Endothelial cell of umbilical vein (primary cell): ENCODE data around the gene DLEC1. TPM values are rescaled to one million over a fixed set of nuclear protein-coding genes. Genes with fewer than 3 reads are reported as not detected.

Source experiments
- BruUV-seq: library from RNA; stranded (reverse); fragments of 400-500 nt; replicated peaks from 2 replicates; lab custom pipeline; 2021; lab: Mats Ljungman, UMichigan
- CTCF ChIA-PET: fragments of 300-600, 350-600 bp; sonication (Branson Sonifier 250); formaldehyde crosslinking; loops from one replicate; lab custom pipeline; 2021; ENCODE audit warnings: antibody characterized with exemption, inconsistent platforms; lab: Charles Lee
- POLR2A ChIA-PET: fragments of 300-600, 350-600 bp; sonication (Branson Sonifier 250); formaldehyde crosslinking; loops from one replicate; lab custom pipeline; 2021; ENCODE audit warnings: antibody characterized with exemption, inconsistent platforms; lab: Charles Lee
- DNase-seq: peaks from one replicate; pipeline ENCODE4 v3.0.0-alpha.2; 2011; ENCODE audit warnings: low read depth, low spot score
- FAIRE-seq: peaks from 2 replicates; lab custom pipeline; 2011; peaks lifted over from hg19 to GRCh38; lab: Jason Lieb, UNC
- H2AFZ ChIP-seq: 2 replicates; pipeline ENCODE4 v1.6.0; 2012; ENCODE audit warnings: low read depth, low read length, control low read depth, inconsistent platforms
- H3K27ac ChIP-seq: 2 replicates; pipeline ENCODE4 v1.5.1; 2011; ENCODE audit warnings: low read depth, mild to moderate bottlenecking, control low read depth, low read length, moderate library complexity; ENCODE audit not compliant: insufficient read depth
- H3K27me3 ChIP-seq, 2 experiments: 2 replicates each; pipeline versions ENCODE4 v1.6.0 to v1.6.1; 2011; ENCODE audit warnings: low read length in 2 of 2, mixed read lengths in 1 of 2; ENCODE audit not compliant: control insufficient read depth in 2 of 2, insufficient read depth in 2 of 2
- H3K36me3 ChIP-seq, 2 experiments: 2 replicates in 1 of 2; 3 replicates in 1 of 2; pipeline ENCODE4 v1.5.1; 2011; ENCODE audit warnings: low read length in 2 of 2, mild to moderate bottlenecking in 1 of 2, moderate library complexity in 1 of 2; ENCODE audit not compliant: control insufficient read depth in 2 of 2, insufficient read depth in 2 of 2; ENCODE audit errors: extremely low read depth in 1 of 2
- H3K4me1 ChIP-seq: 3 replicates; pipeline ENCODE4 v1.5.1; 2011; ENCODE audit warnings: mild to moderate bottlenecking, low read length; ENCODE audit not compliant: control insufficient read depth, insufficient read depth; ENCODE audit errors: extremely low read depth
- H3K4me2 ChIP-seq: 2 replicates; pipeline ENCODE4 v1.6.1; 2011; ENCODE audit warnings: low read length, control low read depth, mixed read lengths; ENCODE audit not compliant: insufficient read depth
- H3K4me3 ChIP-seq, 3 experiments: fragments of 200-600 bp in 1 of 3; sonication (generic), shearing (Covaris generic) in 1 of 3; replicated peaks in 1 of 3; 2 replicates each; pipeline ENCODE4 v1.5.1; 2011 to 2016; ENCODE audit warnings: control low read depth in 3 of 3, low read length in 3 of 3, mild to moderate bottlenecking in 2 of 3, inconsistent platforms in 1 of 3, low read depth in 1 of 3, moderate library complexity in 1 of 3; ENCODE audit not compliant: insufficient read depth in 1 of 3
- H3K79me2 ChIP-seq: 2 replicates; pipeline ENCODE4 v1.6.0; 2012; ENCODE audit warnings: low read length, inconsistent platforms; ENCODE audit not compliant: control insufficient read depth, insufficient read depth
- H3K9ac ChIP-seq: replicated peaks from 2 replicates; pipeline ENCODE3; 2011; ENCODE audit warnings: low read length, control low read depth; ENCODE audit not compliant: insufficient read depth; ENCODE audit errors: extremely low read depth
- H3K9me1 ChIP-seq: replicated peaks from 3 replicates; pipeline ENCODE4 v1.6.0; 2011; ENCODE audit warnings: mild to moderate bottlenecking, low read length; ENCODE audit not compliant: control insufficient read depth, insufficient read depth; ENCODE audit errors: extremely low read depth
- H3K9me3 ChIP-seq: replicated peaks from 2 replicates; pipeline ENCODE4 v1.5.1; 2012; ENCODE audit warnings: low read length, inconsistent platforms; ENCODE audit not compliant: control insufficient read depth, insufficient read depth
- H4K20me1 ChIP-seq: replicated peaks from 2 replicates; pipeline ENCODE3; 2011; ENCODE audit warnings: mild to moderate bottlenecking, low read length; ENCODE audit not compliant: control insufficient read depth, insufficient read depth; ENCODE audit errors: extremely low read depth
- EZH2 ChIP-seq: IDR thresholded peaks from 2 replicates; pipeline ENCODE4 v1.6.1; 2012; ENCODE audit warnings: borderline replicate concordance, low read depth, mild to moderate bottlenecking, moderate library complexity, low read length, inconsistent platforms; ENCODE audit not compliant: severe bottlenecking
- FOS ChIP-seq: IDR thresholded peaks from 2 replicates; pipeline ENCODE4 v1.6.1; 2011; ENCODE audit warnings: mild to moderate bottlenecking, low read length, moderate library complexity, borderline replicate concordance; ENCODE audit not compliant: insufficient read depth
- JUN ChIP-seq: IDR thresholded peaks from 2 replicates; pipeline ENCODE4 v1.6.1; 2011; ENCODE audit warnings: borderline replicate concordance, low read depth; ENCODE audit not compliant: insufficient read length, insufficient read depth
- MAX ChIP-seq: IDR thresholded peaks from 2 replicates; pipeline ENCODE4 v1.6.1; 2011; ENCODE audit not compliant: insufficient read depth, insufficient read length
- MYC ChIP-seq: IDR thresholded peaks from one replicate; pipeline ENCODE4 v1.6.1; 2011; ENCODE audit warnings: mild to moderate bottlenecking, low read depth, low read length
- POLR2A ChIP-seq: IDR thresholded peaks from 2 replicates; pipeline ENCODE4 v1.6.1; 2012; ENCODE audit warnings: low read depth, mild to moderate bottlenecking, control low read depth, low read length
- POLR2AphosphoS5 ChIP-seq: IDR thresholded peaks from 2 replicates; pipeline ENCODE4 v1.6.1; 2012; ENCODE audit warnings: low read depth, mild to moderate bottlenecking, control low read depth, low read length, moderate library complexity; ENCODE audit not compliant: insufficient read depth
- dilution Hi-C: fragments of 300-500 bp; cut with MboI; formaldehyde crosslinking; loops from one replicate; pipeline ENCODE4 v1.15.0; 2019; ENCODE audit warnings: low sequenced_read_pairs; ENCODE audit not compliant: extremely low pct_ligation_motif_present
- intact Hi-C: fragments of 100-400 bp; cut with micrococcal nuclease; formaldehyde crosslinking; loops from one replicate; pipeline ENCODE4 v1.10.0; 2022
- polyA plus RNA-seq, 4 experiments: library from polyadenylated mRNA; depleted of rRNA in 3 of 4; stranded (reverse) in 3 of 4; unstranded in 1 of 4; fragments of >200 nt; gene quantifications; 2 replicates each; pipeline versions ENCODE4 v1.2.1 to v1.2.3, GENCODE V29; 2011 to 2012; ENCODE audit warnings: missing spikeins in 1 of 4
- total RNA-seq: library from RNA; stranded (reverse); gene quantifications from 2 replicates; pipeline ENCODE4 v1.2.3, GENCODE V29; 2021
- TF ChIP-seq, protein P1 (sequence below), 2 donors: IDR thresholded peaks; 1 replicate in 1 of 2; 2 replicates in 1 of 2; pipeline ENCODE4 v1.5.1; 2011; ENCODE audit warnings: low read length in 2 of 2, mild to moderate bottlenecking in 2 of 2, moderate library complexity in 2 of 2, control low read depth in 1 of 2, inconsistent platforms in 1 of 2, low read depth in 1 of 2; ENCODE audit not compliant: insufficient read depth in 1 of 2; ENCODE audit errors: extremely low read depth in 1 of 2

Gene DLEC1
- total and polyA plus RNA-seq, 2 donors (not counting 3 experiments of a cell fraction or from before 2014, with no cell fraction given), result not detected

DNA sequence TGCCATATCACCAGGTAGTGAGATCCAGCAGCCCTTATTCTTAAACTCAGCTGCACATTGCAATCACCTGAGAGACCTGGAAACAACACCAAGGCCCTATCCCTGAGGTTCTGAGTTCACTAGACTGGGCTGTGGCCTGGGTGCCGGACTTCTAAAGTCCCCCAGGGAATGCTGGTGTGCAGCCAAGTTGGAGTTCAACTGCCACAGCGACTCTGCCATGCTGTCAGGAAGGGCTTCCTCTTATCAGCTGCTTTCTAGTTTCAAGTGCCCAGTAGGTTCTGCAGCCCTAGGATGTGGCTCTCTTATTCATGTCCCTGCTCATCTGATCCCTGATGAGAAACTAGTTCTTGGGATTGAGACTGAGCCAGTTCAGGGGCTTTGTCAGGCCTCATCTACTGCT is 50.2 kb downstream of the DLEC1 start:
- H2AFZ ChIP-seq, result no peak overlapping the region
- ChIA-PET POLR2A (no interaction called here), CTCF (no interaction called here)
- H3K9ac ChIP-seq, result no peak overlapping the region
- intact Hi-C loops (no loop called here), dilution Hi-C loops (no loop called here)
- H3K27ac ChIP-seq, result no peak overlapping the region
- TF ChIP-seq FOS (no peak), JUN (no peak), MAX (no peak), POLR2AphosphoS5 (no peak), EZH2 (no peak), POLR2A (no peak)
- TF ChIP-seq, protein P1, sequence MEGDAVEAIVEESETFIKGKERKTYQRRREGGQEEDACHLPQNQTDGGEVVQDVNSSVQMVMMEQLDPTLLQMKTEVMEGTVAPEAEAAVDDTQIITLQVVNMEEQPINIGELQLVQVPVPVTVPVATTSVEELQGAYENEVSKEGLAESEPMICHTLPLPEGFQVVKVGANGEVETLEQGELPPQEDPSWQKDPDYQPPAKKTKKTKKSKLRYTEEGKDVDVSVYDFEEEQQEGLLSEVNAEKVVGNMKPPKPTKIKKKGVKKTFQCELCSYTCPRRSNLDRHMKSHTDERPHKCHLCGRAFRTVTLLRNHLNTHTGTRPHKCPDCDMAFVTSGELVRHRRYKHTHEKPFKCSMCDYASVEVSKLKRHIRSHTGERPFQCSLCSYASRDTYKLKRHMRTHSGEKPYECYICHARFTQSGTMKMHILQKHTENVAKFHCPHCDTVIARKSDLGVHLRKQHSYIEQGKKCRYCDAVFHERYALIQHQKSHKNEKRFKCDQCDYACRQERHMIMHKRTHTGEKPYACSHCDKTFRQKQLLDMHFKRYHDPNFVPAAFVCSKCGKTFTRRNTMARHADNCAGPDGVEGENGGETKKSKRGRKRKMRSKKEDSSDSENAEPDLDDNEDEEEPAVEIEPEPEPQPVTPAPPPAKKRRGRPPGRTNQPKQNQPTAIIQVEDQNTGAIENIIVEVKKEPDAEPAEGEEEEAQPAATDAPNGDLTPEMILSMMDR (IDR thresholded peaks at IDR 0.05; ENCODE audit: extremely low read depth in 1 of 2, insufficient read depth in 1 of 2, low read depth in 1 of 2, low read length in 2 of 2), result no peak
- no TSS peak for BruUV-seq
- DNase-seq, result no peak
- no peaks in the 10 kb centered on the region for H3K9me1 ChIP-seq
- H4K20me1 ChIP-seq, result no peaks in the 10 kb centered on the region
- H3K79me2 ChIP-seq, result no peaks in the 10 kb centered on the region
- H3K36me3 ChIP-seq, result no peaks in the 10 kb centered on the region
- H3K4me2 ChIP-seq, result no peak overlapping the region
- no peak for FAIRE-seq
- H3K27me3 ChIP-seq, result peaks cover 0 to 2% of the 10 kb centered on the region in 2 experiments
- no peak overlapping the region for H3K4me3 ChIP-seq
- H3K9me3 ChIP-seq, result no peaks in the 10 kb centered on the region
- H3K4me1 ChIP-seq, result no peaks in the 10 kb centered on the region

DNA sequence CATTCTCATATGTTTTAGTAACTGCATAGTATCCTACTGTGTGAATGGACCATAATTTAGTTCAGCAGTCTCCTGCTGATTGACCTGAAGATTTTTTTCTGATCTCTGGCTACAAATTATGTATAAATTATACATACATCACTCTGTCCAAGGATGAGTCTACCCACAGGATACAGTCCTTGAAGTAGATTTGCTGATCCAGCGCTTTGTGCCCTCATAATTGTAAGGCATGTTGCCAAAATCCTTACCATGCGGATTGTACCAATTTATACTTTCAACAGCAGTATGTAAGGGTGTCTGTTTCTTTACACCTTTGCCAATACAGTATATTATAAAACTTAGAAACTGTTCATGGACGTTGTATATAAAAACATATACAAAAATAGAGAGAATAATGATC is 51.4 kb downstream of the DLEC1 start:
- Histone ChIP-seq H3K27me3 (peaks cover 0 to 2% of the 10 kb centered on the region in 2 experiments), H3K36me3 (no peaks in the 10 kb centered on the region), H4K20me1 (no peaks in the 10 kb centered on the region), H3K27ac (no peak overlapping the region), H3K79me2 (no peaks in the 10 kb centered on the region), H3K4me1 (no peaks in the 10 kb centered on the region), H3K4me2 (no peak overlapping the region), H3K9me1 (no peaks in the 10 kb centered on the region), H3K9ac (no peak overlapping the region), H3K9me3 (no peaks in the 10 kb centered on the region), H3K4me3 (no peak overlapping the region), H2AFZ (no peak overlapping the region)
- dilution Hi-C loops, result no loop called here
- FAIRE-seq, result no peak
- TF ChIP-seq MYC, result no peak
- TF ChIP-seq, protein P1 (IDR thresholded peaks at IDR 0.05; ENCODE audit: extremely low read depth in 1 of 2, insufficient read depth in 1 of 2, low read depth in 1 of 2, low read length in 2 of 2), result no peak
- no peak for TF ChIP-seq POLR2A
- BruUV-seq, result no TSS peak
- POLR2A ChIA-PET, result no interaction called here
- intact Hi-C loops, result no loop called here
- CTCF ChIA-PET, result no interaction called here
- DNase-seq, result no peak
